H9 (cell line): ENCODE measurements around the gene FAT3. TPM values are rescaled to one million over a fixed set of nuclear protein-coding genes. Genes with fewer than 3 reads are reported as not detected.

Experiments
- DNase-seq: peaks from one replicate; pipeline ENCODE4 v3.0.0-alpha.2; 2017
- H2AFZ ChIP-seq: one replicate; pipeline ENCODE4 v1.6.1; 2013; ENCODE audit warnings: mild to moderate bottlenecking, low read length, control low read depth, moderate library complexity
- H2AK5ac ChIP-seq: 2 replicates; pipeline ENCODE4 v1.6.1; 2013; ENCODE audit warnings: low read length, control low read depth, mixed read lengths; ENCODE audit not compliant: insufficient read length
- H2BK120ac ChIP-seq: one replicate; pipeline ENCODE4 v1.6.1; 2013; ENCODE audit warnings: low read depth, mild to moderate bottlenecking, low read length, control low read depth, inconsistent platforms; ENCODE audit not compliant: poor library complexity, severe bottlenecking
- H2BK12ac ChIP-seq: 2 replicates; pipeline ENCODE4 v1.6.1; 2013; ENCODE audit warnings: low read length, control low read depth, mixed read lengths, low read depth; ENCODE audit not compliant: insufficient read length
- H2BK15ac ChIP-seq: 2 replicates; pipeline ENCODE4 v1.6.1; 2013; ENCODE audit warnings: low read depth, low read length, control low read depth
- H2BK20ac ChIP-seq: one replicate; pipeline ENCODE4 v1.6.1; 2013; ENCODE audit warnings: low read depth, mild to moderate bottlenecking, low read length, control low read depth, inconsistent platforms; ENCODE audit not compliant: poor library complexity, severe bottlenecking
- H2BK5ac ChIP-seq: 2 replicates; pipeline ENCODE4 v1.6.1; 2013; ENCODE audit warnings: low read length, control low read depth, mixed read lengths; ENCODE audit not compliant: insufficient read length
- H3K14ac ChIP-seq: 2 replicates; pipeline ENCODE4 v1.6.1; 2013; ENCODE audit warnings: low read length, control low read depth; ENCODE audit not compliant: insufficient read depth
- H3K18ac ChIP-seq: 2 replicates; pipeline ENCODE4 v1.6.1; 2013; ENCODE audit warnings: low read depth, mild to moderate bottlenecking, mixed read lengths, low read length, control low read depth; ENCODE audit not compliant: insufficient read length
- H3K23ac ChIP-seq: 2 replicates; pipeline ENCODE4 v1.6.1; 2013; ENCODE audit warnings: low read length, control low read depth, mixed read lengths, low read depth; ENCODE audit not compliant: insufficient read length
- H3K23me2 ChIP-seq: 2 replicates; pipeline ENCODE4 v1.6.1; 2013; ENCODE audit warnings: low read depth, mild to moderate bottlenecking, mixed read lengths, low read length, control low read depth; ENCODE audit not compliant: insufficient read length, poor library complexity, severe bottlenecking
- H3K27ac ChIP-seq: 2 replicates; pipeline ENCODE4 v1.5.1; 2013; ENCODE audit warnings: low read length, control low read depth, mixed read lengths, low read depth; ENCODE audit not compliant: insufficient read length
- H3K27me3 ChIP-seq: 2 replicates; pipeline ENCODE4 v1.6.1; 2013; ENCODE audit warnings: low read length, control low read depth, inconsistent platforms; ENCODE audit not compliant: insufficient read depth
- H3K4ac ChIP-seq: 2 replicates; pipeline ENCODE4 v1.6.1; 2013; ENCODE audit warnings: low read depth, mild to moderate bottlenecking, control low read depth, inconsistent platforms, low read length, moderate library complexity
- H3K4me1 ChIP-seq: 2 replicates; pipeline ENCODE4 v1.6.1; 2013; ENCODE audit warnings: low read length, control low read depth, inconsistent platforms; ENCODE audit not compliant: insufficient read depth
- H3K4me2 ChIP-seq: 2 replicates; pipeline ENCODE4 v1.6.1; 2013; ENCODE audit warnings: low read length, control low read depth, mixed read lengths; ENCODE audit not compliant: insufficient read length, insufficient read depth
- H3K56ac ChIP-seq: 2 replicates; pipeline ENCODE4 v1.6.1; 2013; ENCODE audit warnings: low read depth, mild to moderate bottlenecking, mixed read lengths, low read length, control low read depth; ENCODE audit not compliant: insufficient read length
- H3K79me1 ChIP-seq: 2 replicates; pipeline ENCODE4 v1.6.1; 2013; ENCODE audit warnings: low read depth, mild to moderate bottlenecking, moderate library complexity, low read length, control low read depth, inconsistent platforms; ENCODE audit not compliant: insufficient read depth, poor library complexity, severe bottlenecking
- H3K79me2 ChIP-seq: 2 replicates; pipeline ENCODE4 v1.6.1; 2013; ENCODE audit warnings: low read length, control low read depth, inconsistent platforms; ENCODE audit not compliant: insufficient read depth
- H3K9ac ChIP-seq: 2 replicates; pipeline ENCODE4 v1.6.1; 2013; ENCODE audit warnings: low read length, control low read depth, mixed read lengths; ENCODE audit not compliant: insufficient read length; ENCODE audit errors: extremely low read depth
- H3K9me3 ChIP-seq: one replicate; pipeline ENCODE4 v1.6.1; 2013; ENCODE audit warnings: low read depth, low read length, inconsistent platforms; ENCODE audit not compliant: control insufficient read depth
- H3T11ph ChIP-seq: one replicate; pipeline ENCODE4 v1.6.1; 2013; ENCODE audit warnings: mild to moderate bottlenecking, low read length, control low read depth, inconsistent platforms
- H4K20me1 ChIP-seq: one replicate; pipeline ENCODE4 v1.6.1; 2013; ENCODE audit not compliant: control insufficient read depth, insufficient read length, insufficient read depth
- H4K5ac ChIP-seq: 2 replicates; pipeline ENCODE4 v1.6.1; 2013; ENCODE audit warnings: low read depth, mild to moderate bottlenecking, mixed read lengths, low read length, control low read depth; ENCODE audit not compliant: insufficient read length
- H4K8ac ChIP-seq: replicated peaks from 2 replicates; pipeline ENCODE4 v1.6.1; 2013; ENCODE audit warnings: low read length, control low read depth, mixed read lengths, low read depth; ENCODE audit not compliant: insufficient read length
- H4K91ac ChIP-seq: 2 replicates; pipeline ENCODE4 v1.6.1; 2013; ENCODE audit warnings: low read depth, mild to moderate bottlenecking, moderate library complexity, mixed read lengths, low read length, control low read depth; ENCODE audit not compliant: insufficient read length
- H3K27ac Mint-ChIP-seq, 3 experiments: 2 replicates in 2 of 3; 3 replicates in 1 of 3; pipeline ENCODE4 v1.8.0; 2020 to 2021; ENCODE audit warnings: mixed read lengths in 3 of 3, mild to moderate bottlenecking in 1 of 3, moderate library complexity in 1 of 3
- H3K27me3 Mint-ChIP-seq: 2 replicates; pipeline ENCODE4 v1.8.0; 2021; ENCODE audit warnings: low read depth, mild to moderate bottlenecking, moderate library complexity, mixed read lengths
- H3K36me3 Mint-ChIP-seq, 3 experiments: 2 replicates in 2 of 3; 3 replicates in 1 of 3; pipeline ENCODE4 v1.8.0; 2020 to 2021; ENCODE audit warnings: low read depth in 3 of 3, mixed read lengths in 3 of 3; ENCODE audit not compliant: insufficient read depth in 1 of 3
- H3K4me1 Mint-ChIP-seq, 2 experiments: 2 replicates each; pipeline ENCODE4 v1.8.0; 2020; ENCODE audit warnings: mixed read lengths in 2 of 2
- H3K4me3 Mint-ChIP-seq, 2 experiments: 2 replicates in 1 of 2; 3 replicates in 1 of 2; pipeline ENCODE4 v1.8.0; 2020 to 2021; ENCODE audit warnings: mild to moderate bottlenecking in 2 of 2, mixed read lengths in 2 of 2, moderate library complexity in 1 of 2
- H3K9me3 Mint-ChIP-seq, 2 experiments: 2 replicates in 1 of 2; 3 replicates in 1 of 2; pipeline ENCODE4 v1.8.0; 2020; ENCODE audit warnings: mild to moderate bottlenecking in 2 of 2, mixed read lengths in 2 of 2, moderate library complexity in 1 of 2
- WGBS: extraction: QIAGEN DNeasy Blood & Tissue Kit; methylation state at CpG from one replicate; pipeline ENCODE4 v1.1.7; 2013; ENCODE audit warnings: missing lambda C conversion rate, low lambda C conversion rate, mixed read lengths; ENCODE audit not compliant: insufficient read length; ENCODE audit errors: extremely low coverage; 5-methylcytosine and 5-hydroxymethylcytosine counted together
- total RNA-seq: library from RNA; stranded (reverse); gene quantifications from 2 replicates; pipeline ENCODE4 v1.2.1, GENCODE V29; 2021
- TF ChIP-seq, protein P1 (sequence below): fragments of 200-600 bp; sonication (generic); conservative IDR thresholded peaks from 3 replicates; pipeline ENCODE4 v1.8.0; 2021; ENCODE audit warnings: antibody characterized with exemption, mild to moderate bottlenecking

The FAT3 gene
- total RNA-seq, 1 experiment from 2014 or later = 19.1 TPM

DNA sequence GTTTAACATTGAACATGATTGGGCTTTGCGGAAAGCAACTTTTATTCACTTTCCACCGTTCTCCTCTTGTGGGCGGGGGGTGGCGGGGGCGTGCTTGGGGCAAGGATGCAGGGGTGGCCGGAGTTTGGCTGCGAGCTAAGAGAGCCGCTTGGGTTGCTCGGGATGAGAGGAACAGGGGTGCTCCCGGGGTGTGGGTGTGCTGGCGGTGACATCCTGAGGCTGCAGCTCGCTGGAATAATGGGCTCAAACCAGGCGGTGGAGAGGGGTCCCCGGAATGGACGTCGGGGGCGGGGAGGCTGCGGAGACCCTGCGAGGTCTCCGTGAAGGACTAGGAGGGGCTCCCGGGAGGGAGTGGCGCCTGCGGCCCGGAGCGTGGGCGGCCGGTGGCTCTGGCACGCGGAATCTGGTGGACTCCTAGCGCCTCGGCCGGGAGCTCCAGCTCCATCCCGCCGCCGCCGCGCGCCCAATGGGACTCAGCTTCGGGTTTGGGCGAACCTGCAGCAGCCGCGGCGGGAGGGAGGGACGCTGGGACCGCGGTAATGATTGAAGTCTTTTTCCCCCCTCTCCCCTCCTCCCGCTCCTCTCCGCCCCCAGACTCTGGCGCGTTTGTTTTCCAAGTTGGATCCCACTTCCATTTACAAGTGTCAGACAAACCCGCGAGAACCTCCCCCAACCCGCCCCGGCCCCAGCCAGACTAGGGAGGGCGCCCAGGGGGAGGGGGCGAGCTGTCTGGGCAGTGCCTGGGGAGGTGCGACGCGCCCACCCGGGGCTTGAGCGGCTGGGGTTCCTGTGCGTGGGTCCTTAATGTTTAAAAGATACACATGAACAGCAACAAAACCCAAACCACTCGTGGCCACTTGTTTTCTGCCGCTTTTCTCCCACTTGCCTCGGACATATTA is 2.0 kb downstream of the FAT3 start:
- Histone ChIP-seq H4K5ac (no peak overlapping the region), H4K8ac (no peak overlapping the region), H2BK20ac (no peak overlapping the region), H3K23ac (no peak overlapping the region), H3T11ph (no peak overlapping the region), H3K4me2 (peak overlapping the region; percentile 96), H4K91ac (no peak overlapping the region), H3K4me1 (peaks cover 15% of the 10 kb centered on the region), H3K4ac (no peak overlapping the region), H3K18ac (peak overlapping the region; percentile 46), H3K79me1 (no peaks in the 10 kb centered on the region), H3K27me3 (no peaks in the 10 kb centered on the region), H2AFZ (no peak overlapping the region), H3K23me2 (peaks cover 36% of the 10 kb centered on the region), H3K9ac (peak overlapping the region; percentile 1), H3K9me3 (no peaks in the 10 kb centered on the region), H2BK15ac (no peak overlapping the region), H2BK5ac (no peak overlapping the region), H2AK5ac (no peak overlapping the region), H3K27ac (no peak overlapping the region), H4K20me1 (no peaks in the 10 kb centered on the region), H3K79me2 (peaks cover 27% of the 10 kb centered on the region), H2BK120ac (no peak overlapping the region), H2BK12ac (no peak overlapping the region), H3K56ac (no peak overlapping the region), H3K14ac (no peak overlapping the region)
- TF ChIP-seq, protein P1, sequence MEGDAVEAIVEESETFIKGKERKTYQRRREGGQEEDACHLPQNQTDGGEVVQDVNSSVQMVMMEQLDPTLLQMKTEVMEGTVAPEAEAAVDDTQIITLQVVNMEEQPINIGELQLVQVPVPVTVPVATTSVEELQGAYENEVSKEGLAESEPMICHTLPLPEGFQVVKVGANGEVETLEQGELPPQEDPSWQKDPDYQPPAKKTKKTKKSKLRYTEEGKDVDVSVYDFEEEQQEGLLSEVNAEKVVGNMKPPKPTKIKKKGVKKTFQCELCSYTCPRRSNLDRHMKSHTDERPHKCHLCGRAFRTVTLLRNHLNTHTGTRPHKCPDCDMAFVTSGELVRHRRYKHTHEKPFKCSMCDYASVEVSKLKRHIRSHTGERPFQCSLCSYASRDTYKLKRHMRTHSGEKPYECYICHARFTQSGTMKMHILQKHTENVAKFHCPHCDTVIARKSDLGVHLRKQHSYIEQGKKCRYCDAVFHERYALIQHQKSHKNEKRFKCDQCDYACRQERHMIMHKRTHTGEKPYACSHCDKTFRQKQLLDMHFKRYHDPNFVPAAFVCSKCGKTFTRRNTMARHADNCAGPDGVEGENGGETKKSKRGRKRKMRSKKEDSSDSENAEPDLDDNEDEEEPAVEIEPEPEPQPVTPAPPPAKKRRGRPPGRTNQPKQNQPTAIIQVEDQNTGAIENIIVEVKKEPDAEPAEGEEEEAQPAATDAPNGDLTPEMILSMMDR = no peak
- Mint-ChIP-seq H3K27ac (peak overlapping the region in 1 of 3 experiments; percentile 84; a peak in 1 of 7 replicates), H3K27me3 (peaks cover 66% of the 10 kb centered on the region), H3K9me3 (peaks cover 0 to 3% of the 10 kb centered on the region in 2 experiments; a peak in 2 of 5 replicates), H3K4me1 (peaks cover 51 to 60% of the 10 kb centered on the region in 2 experiments), H3K36me3 (no peaks in the 10 kb centered on the region), H3K4me3 (peak overlapping the region; percentile 75 to 93)
- DNase-seq = peak; percentile 77
- WGBS = no CpG with 5 or more reads among the region's 65 CpGs
